Stimulated activated CD8-positive, alpha-beta memory T cell treated with anti-CD3 and anti-CD28 coated beads, Interleukin-12 subunit alpha, Interleukin-12 subunit beta, amount 100 ng/mL, for 24 hours (primary cell): ENCODE results near the gene SPTY2D1.

Source experiments
- DNase-seq: peaks from one replicate; pipeline ENCODE4 v3.0.0-alpha.2; 2020; ENCODE audit errors: extremely low read depth

Gene SPTY2D1

DNA sequence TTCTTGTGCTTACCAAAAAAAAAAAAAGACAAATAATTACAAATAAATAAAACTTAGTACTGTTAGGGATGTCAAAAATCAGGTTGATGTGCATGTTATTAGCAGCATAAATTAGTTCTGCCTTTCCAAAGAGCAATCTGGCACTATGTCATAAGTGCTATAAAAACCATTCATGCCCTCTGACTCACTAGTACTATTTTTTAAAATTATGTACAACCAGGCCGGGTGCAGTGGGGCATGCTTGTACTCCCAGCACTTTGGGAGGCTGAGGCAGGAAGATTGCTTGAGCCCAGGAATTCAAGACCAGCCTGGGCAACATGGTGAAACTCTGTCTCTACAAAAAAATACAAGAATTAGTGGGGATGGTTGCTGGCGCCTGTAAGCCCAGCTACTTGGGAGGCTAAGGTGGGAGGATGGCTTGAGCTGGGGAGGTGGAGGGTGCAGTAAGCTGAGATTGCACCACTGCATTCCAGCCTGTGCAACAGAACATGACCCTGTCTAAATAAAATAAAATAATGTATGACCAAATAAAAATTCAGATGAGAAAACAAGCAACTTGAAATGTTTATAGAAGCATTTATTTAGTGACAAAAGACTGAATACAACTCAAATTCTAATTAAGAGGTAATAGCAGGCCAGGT is 70.9 kb downstream of the SPTY2D1 start:
- no peak for DNase-seq
